ENCODE measurements around the gene ZNF317. TPM values are rescaled to one million over a fixed set of nuclear protein-coding genes. Genes with fewer than 3 reads are reported as not detected.

Gene ZNF317
- total RNA-seq, 6 donors from 2014 or later: 15.9 to 39.8 (median 25.0) TPM

GRCh38 chr19:9205501-9206113 is 65.4 kb downstream of the ZNF317 start:
- ATAC-seq (ENCODE audit: low FRiP score in 2 of 2) (peak in 1 of 2 donors; percentile 80), DNase-seq (peak in 1 of 2 donors; percentile 61)
- H3K27me3 ChIP-seq: no peaks in the 10 kb centered on the region
- no peak overlapping the region for H3K27ac ChIP-seq
- 29 to 38% methylated on average over 13 of the region's 13 CpGs for WGBS, 2 donors
- peak; percentile 68 to 94 (median 84) for TF ChIP-seq CTCF (IDR thresholded peaks at IDR 0.05)
- TF ChIP-seq POLR2AphosphoS5 (IDR thresholded peaks at IDR 0.05): no peak
- TF ChIP-seq EP300 (IDR thresholded peaks at IDR 0.05): no peak
- TF ChIP-seq POLR2A (IDR thresholded peaks at IDR 0.05): no peak
- H3K4me3 ChIP-seq: peak overlapping the region in 3 of 4 donors; percentile 6 to 40 (median 28)
- no peaks in the 10 kb centered on the region for H3K36me3 ChIP-seq
- peaks cover 0 to 4% (median 0%) of the 10 kb centered on the region in 4 donors for H3K4me1 ChIP-seq
- H3K9me3 ChIP-seq: no peaks in the 10 kb centered on the region

Other genes with a start within 250 kb of the ZNF317 start
- gene MUC16, start 130.0 kb upstream of the ZNF317 start, total RNA-seq: 10 to 100 TPM in 1 of 6 donors, 1 to 10 TPM in 2, under 1 TPM in 3; 0.15 to 24.7 (median 0.82) TPM
- not detected for gene OR1M1, start 53.3 kb upstream of the ZNF317 start, total RNA-seq
- not detected for gene OR7G2, start 32.9 kb upstream of the ZNF317 start, total RNA-seq
- not detected for gene OR7G1, start 24.6 kb upstream of the ZNF317 start, total RNA-seq
- gene OR7G3, start 13.4 kb upstream of the ZNF317 start, total RNA-seq: not detected
- under 1 TPM in 2 of 6 donors, not detected in 4; 0.33 to 0.57 TPM for gene OR7D2, start 38.6 kb downstream of the ZNF317 start, total RNA-seq
- not detected for gene OR7D4, start 79.2 kb downstream of the ZNF317 start, total RNA-seq
- gene OR7E24, start 110.5 kb downstream of the ZNF317 start, total RNA-seq: not detected
- gene ZNF699, start 169.4 kb downstream of the ZNF317 start, total RNA-seq: 10 to 100 TPM in 4 of 6 donors, 1 to 10 TPM in 2; 6.8 to 20.2 (median 15.9) TPM
- 10 to 100 TPM in 5 of 6 donors, 1 to 10 TPM in 1; 9.6 to 26.2 (median 15.6) TPM for gene ZNF559, start 183.8 kb downstream of the ZNF317 start, total RNA-seq
- 10 to 100 TPM in 1 of 6 donors, 1 to 10 TPM in 5; 1.1 to 19.9 (median 1.4) TPM for gene ZNF177, start 222.6 kb downstream of the ZNF317 start, total RNA-seq